ENCODE measurements around the gene BUD13.

DNA sequence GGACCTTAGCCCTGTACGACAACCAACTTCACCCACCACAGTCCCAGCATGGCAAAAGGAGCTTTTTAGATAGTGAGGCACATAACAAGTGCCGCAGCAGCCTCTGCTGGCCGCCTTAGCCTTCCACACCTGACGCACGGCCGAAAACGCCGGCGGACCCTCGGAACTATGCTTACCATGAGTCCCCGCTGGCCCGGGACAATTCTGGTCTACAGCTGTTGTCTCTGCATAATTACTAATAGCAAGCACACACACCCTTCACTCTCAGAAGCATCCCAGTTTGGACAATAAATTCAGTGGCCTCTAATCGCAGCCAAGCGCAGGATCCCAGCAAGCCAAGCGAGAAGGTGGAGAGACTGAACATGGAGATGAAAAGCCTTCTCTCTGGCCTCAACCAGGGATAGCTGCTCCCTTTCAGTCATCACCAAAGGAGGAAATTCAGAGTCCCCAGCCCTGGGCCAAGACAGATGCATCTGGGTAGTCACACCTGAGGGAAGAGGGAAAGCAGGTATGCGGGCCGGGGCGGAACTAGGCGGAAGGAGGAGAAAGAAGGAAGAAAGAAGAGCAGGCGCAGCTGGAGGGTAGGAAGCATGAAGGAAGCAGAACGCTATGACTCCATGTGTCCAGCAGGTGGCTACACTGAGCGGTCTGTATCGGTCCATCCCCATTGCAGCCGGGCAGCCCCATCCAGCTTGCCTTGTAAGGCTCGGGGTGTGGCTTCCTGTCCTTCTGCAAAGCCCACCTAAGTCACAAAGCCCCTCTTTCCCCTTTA lies 40.3 kb downstream of the BUD13 start:
- TF ChIP-seq CTCF (IDR thresholded peaks at IDR 0.05; ENCODE audit: insufficient read depth, low read length) (peak; percentile 90), POLR2AphosphoS5 (IDR thresholded peaks at IDR 0.05; ENCODE audit: low read depth) (no peak)
